ENCODE measurements around the gene GRK5. TPM values are rescaled to one million over a fixed set of nuclear protein-coding genes. Genes with fewer than 3 reads are reported as not detected.
A peak's percentile ranks its signal among the peaks of the same experiment; 100 is the strongest.
"Not testable (repeated sequence)": the region's sequence is repeated elsewhere in the genome, so short reads cannot be mapped to it uniquely, and the experiment has no call there.

The GRK5 gene
- total RNA-seq, 1 donor from 2014 or later: 77.6 TPM

DNA sequence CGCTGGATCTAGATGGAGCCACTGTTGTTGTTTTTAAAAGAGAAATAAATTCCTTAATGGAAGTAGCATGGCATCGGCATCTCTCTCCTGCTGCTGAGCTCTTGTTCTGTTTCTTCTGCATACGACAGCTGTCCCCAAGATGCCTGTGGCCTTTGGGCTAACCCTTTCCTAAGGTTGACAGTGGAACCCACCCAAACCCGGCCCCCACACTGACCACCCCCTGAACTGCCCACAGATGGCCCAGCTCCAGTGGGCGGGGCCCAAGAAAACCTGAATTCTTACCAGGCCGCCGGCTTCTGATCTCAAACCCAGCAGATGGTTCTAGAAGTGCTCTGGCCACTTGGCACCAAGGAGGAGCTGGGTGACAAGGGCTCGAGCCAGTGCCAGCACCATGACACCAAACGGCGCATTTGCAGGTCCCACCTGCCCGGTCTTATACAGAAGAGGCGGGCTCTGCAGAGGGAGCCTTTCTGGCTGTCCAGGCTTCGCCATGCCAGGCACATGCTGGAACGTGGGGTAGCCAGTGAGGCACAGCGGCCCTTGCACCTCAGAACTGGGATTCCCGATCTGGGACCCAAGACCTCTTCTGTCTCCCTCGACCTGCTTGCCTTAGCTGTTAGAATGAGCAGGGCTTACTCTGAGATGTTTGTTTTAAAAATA lies 252.4 kb downstream of the GRK5 start:
- Mint-ChIP-seq H3K36me3 (ENCODE audit: unreplicated experiment) (peaks cover 16% of the 10 kb centered on the region), H3K27ac (ENCODE audit: unreplicated experiment) (no peak overlapping the region), H3K9me3 (ENCODE audit: unreplicated experiment) (peaks cover 7% of the 10 kb centered on the region), H3K27me3 (ENCODE audit: unreplicated experiment) (peaks cover 4% of the 10 kb centered on the region), H3K4me3 (ENCODE audit: unreplicated experiment) (no peak overlapping the region), H3K4me1 (ENCODE audit: low read depth, unreplicated experiment) (peaks cover 12% of the 10 kb centered on the region)
- TF ChIP-seq, protein P1, sequence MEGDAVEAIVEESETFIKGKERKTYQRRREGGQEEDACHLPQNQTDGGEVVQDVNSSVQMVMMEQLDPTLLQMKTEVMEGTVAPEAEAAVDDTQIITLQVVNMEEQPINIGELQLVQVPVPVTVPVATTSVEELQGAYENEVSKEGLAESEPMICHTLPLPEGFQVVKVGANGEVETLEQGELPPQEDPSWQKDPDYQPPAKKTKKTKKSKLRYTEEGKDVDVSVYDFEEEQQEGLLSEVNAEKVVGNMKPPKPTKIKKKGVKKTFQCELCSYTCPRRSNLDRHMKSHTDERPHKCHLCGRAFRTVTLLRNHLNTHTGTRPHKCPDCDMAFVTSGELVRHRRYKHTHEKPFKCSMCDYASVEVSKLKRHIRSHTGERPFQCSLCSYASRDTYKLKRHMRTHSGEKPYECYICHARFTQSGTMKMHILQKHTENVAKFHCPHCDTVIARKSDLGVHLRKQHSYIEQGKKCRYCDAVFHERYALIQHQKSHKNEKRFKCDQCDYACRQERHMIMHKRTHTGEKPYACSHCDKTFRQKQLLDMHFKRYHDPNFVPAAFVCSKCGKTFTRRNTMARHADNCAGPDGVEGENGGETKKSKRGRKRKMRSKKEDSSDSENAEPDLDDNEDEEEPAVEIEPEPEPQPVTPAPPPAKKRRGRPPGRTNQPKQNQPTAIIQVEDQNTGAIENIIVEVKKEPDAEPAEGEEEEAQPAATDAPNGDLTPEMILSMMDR (IDR thresholded peaks at IDR 0.05; ENCODE audit: partially characterized antibody, unreplicated experiment): no peak
- no peak for DNase-seq

GRCh38 chr10:119460369-119461195 lies 253.2 kb downstream of the GRK5 start:
- no peak overlapping the region for H3K4me3 Mint-ChIP-seq (ENCODE audit: unreplicated experiment)
- H3K27ac Mint-ChIP-seq (ENCODE audit: unreplicated experiment): no peak overlapping the region
- TF ChIP-seq, protein P1 (IDR thresholded peaks at IDR 0.05; ENCODE audit: partially characterized antibody, unreplicated experiment): no peak
- peaks cover 4% of the 10 kb centered on the region for H3K27me3 Mint-ChIP-seq (ENCODE audit: unreplicated experiment)
- no peak for DNase-seq
- H3K36me3 Mint-ChIP-seq (ENCODE audit: unreplicated experiment): peaks cover 16% of the 10 kb centered on the region
- H3K9me3 Mint-ChIP-seq (ENCODE audit: unreplicated experiment): peaks cover 10% of the 10 kb centered on the region
- peaks cover 12% of the 10 kb centered on the region for H3K4me1 Mint-ChIP-seq (ENCODE audit: low read depth, unreplicated experiment)

- no peak for DNase-seq
- peaks cover 10% of the 10 kb centered on the region for H3K9me3 Mint-ChIP-seq (ENCODE audit: unreplicated experiment)
- no peak overlapping the region for H3K27ac Mint-ChIP-seq (ENCODE audit: unreplicated experiment)
- TF ChIP-seq, protein P1 (IDR thresholded peaks at IDR 0.05; ENCODE audit: partially characterized antibody, unreplicated experiment): no peak
- H3K4me1 Mint-ChIP-seq (ENCODE audit: low read depth, unreplicated experiment): peaks cover 12% of the 10 kb centered on the region
- peaks cover 4% of the 10 kb centered on the region for H3K27me3 Mint-ChIP-seq (ENCODE audit: unreplicated experiment)
- H3K36me3 Mint-ChIP-seq (ENCODE audit: unreplicated experiment): peaks cover 16% of the 10 kb centered on the region
- H3K4me3 Mint-ChIP-seq (ENCODE audit: unreplicated experiment): no peak overlapping the region
Observed at GRCh38 chr10:119461380-119461779, 254.0 kb downstream of the GRK5 start.

GRCh38 chr10:119461923-119462322 lies 254.6 kb downstream of the GRK5 start:
- no peak overlapping the region for H3K27ac Mint-ChIP-seq (ENCODE audit: unreplicated experiment)
- H3K27me3 Mint-ChIP-seq (ENCODE audit: unreplicated experiment): peaks cover 4% of the 10 kb centered on the region
- H3K4me1 Mint-ChIP-seq (ENCODE audit: low read depth, unreplicated experiment): peaks cover 12% of the 10 kb centered on the region
- no peak for DNase-seq
- peaks cover 10% of the 10 kb centered on the region for H3K9me3 Mint-ChIP-seq (ENCODE audit: unreplicated experiment)
- H3K36me3 Mint-ChIP-seq (ENCODE audit: unreplicated experiment): peaks cover 16% of the 10 kb centered on the region
- no peak overlapping the region for H3K4me3 Mint-ChIP-seq (ENCODE audit: unreplicated experiment)
- TF ChIP-seq, protein P1 (IDR thresholded peaks at IDR 0.05; ENCODE audit: partially characterized antibody, unreplicated experiment): no peak

DNA sequence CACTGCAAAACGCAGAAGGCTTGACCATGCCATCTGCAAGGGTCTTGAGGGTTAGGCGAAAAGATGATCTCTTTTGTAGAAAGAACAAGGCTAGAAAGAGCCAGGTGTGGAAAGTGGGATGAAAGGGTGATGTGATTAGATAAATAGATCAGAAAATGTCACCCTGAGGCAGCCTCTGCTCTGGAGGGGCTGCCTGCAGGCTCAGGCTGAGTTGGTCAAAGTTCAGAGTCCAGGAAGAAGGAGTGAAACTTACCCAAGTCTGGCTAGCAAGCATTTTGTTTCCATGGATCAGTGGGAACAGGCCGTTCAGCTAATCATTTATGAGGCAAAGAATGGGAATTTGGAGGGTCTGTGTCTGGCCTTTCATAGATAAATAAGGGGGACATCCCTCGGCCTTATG lies 255.4 kb downstream of the GRK5 start:
- H3K27ac Mint-ChIP-seq (ENCODE audit: unreplicated experiment): no peak overlapping the region
- H3K9me3 Mint-ChIP-seq (ENCODE audit: unreplicated experiment): peaks cover 7% of the 10 kb centered on the region
- peaks cover 1% of the 10 kb centered on the region for H3K27me3 Mint-ChIP-seq (ENCODE audit: unreplicated experiment)
- peaks cover 9% of the 10 kb centered on the region for H3K4me1 Mint-ChIP-seq (ENCODE audit: low read depth, unreplicated experiment)
- H3K4me3 Mint-ChIP-seq (ENCODE audit: unreplicated experiment): no peak overlapping the region
- DNase-seq: no peak
- TF ChIP-seq, protein P1 (IDR thresholded peaks at IDR 0.05; ENCODE audit: partially characterized antibody, unreplicated experiment): no peak
- peaks cover 16% of the 10 kb centered on the region for H3K36me3 Mint-ChIP-seq (ENCODE audit: unreplicated experiment)

GRCh38 chr10:119463195-119463594 lies 255.8 kb downstream of the GRK5 start:
- peak overlapping the region; percentile 64 for H3K4me3 Mint-ChIP-seq (ENCODE audit: unreplicated experiment)
- H3K27me3 Mint-ChIP-seq (ENCODE audit: unreplicated experiment); DNase-seq; H3K27ac Mint-ChIP-seq (ENCODE audit: unreplicated experiment); H3K9me3 Mint-ChIP-seq (ENCODE audit: unreplicated experiment); H3K4me1 Mint-ChIP-seq (ENCODE audit: low read depth, unreplicated experiment): not testable (repeated sequence)
- peaks cover 16% of the 10 kb centered on the region for H3K36me3 Mint-ChIP-seq (ENCODE audit: unreplicated experiment)

Measured in glutamatergic neuron (in vitro differentiated cells).